ENCODE measurements around the gene ARHGAP6. TPM values are rescaled to one million over a fixed set of nuclear protein-coding genes. Genes with fewer than 3 reads are reported as not detected.

Gene ARHGAP6
- total and polyA plus RNA-seq, 2 experiments from 2014 or later: 0.26 to 0.59 TPM

DNA sequence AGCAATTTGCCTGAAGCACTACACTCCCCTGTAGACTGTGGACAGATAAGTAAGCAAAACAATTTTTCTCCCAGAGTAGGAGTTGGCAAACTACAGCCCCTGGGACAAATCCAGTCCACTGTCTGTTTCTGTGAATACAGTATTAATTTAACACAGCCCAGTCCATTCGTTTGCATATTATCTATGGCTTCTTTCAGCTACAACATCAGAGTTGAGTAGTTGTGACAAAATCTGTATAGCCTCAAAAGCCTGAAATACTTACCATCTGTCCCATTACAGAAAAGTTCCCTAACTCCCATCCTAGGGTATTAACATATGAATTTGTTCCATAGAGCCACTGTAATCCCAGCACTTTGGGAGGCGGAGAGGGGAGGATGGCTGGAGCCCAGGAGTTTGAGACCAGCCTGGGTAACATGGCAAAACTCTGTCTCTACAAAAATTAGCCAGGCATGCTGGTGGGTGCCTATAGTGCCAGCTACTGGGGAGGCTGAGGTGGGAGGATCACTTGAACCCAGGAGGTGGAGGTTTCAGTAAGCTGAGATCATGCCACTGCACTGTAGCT lies 319.5 kb downstream of the ARHGAP6 start:
- Histone ChIP-seq H3K36me3 (ENCODE audit: insufficient read depth) (no peaks in the 10 kb centered on the region), H3K4me1 (ENCODE audit: insufficient read depth) (no peaks in the 10 kb centered on the region), H3K79me2 (replicated peaks; ENCODE audit: insufficient read depth) (no peaks in the 10 kb centered on the region), H3F3A (replicated peaks; ENCODE audit: low read depth) (no peaks in the 10 kb centered on the region), H3K27me3 (ENCODE audit: insufficient read depth) (no peaks in the 10 kb centered on the region), H3K4me2 (no peak overlapping the region), H3K27ac (ENCODE audit: low read depth) (no peak overlapping the region), H3K4me3 (no peak overlapping the region), H3K9me2 (ENCODE audit: insufficient read depth) (no peaks in the 10 kb centered on the region), H2AFZ (no peak overlapping the region), H4K20me1 (replicated peaks; ENCODE audit: insufficient read depth) (no peaks in the 10 kb centered on the region)
- Mint-ChIP-seq H3K9me3 (no peaks in the 10 kb centered on the region), H3K4me3 (no peak overlapping the region), H3K27ac (no peak overlapping the region), H3K4me1 (peaks cover 8% of the 10 kb centered on the region; the same call in 2 of the 3 replicates), H3K36me3 (ENCODE audit: low read depth) (no peaks in the 10 kb centered on the region), H3K27me3 (ENCODE audit: insufficient read depth, low read depth, poor library complexity) (peaks cover 2% of the 10 kb centered on the region)
- TF ChIP-seq, protein P1, sequence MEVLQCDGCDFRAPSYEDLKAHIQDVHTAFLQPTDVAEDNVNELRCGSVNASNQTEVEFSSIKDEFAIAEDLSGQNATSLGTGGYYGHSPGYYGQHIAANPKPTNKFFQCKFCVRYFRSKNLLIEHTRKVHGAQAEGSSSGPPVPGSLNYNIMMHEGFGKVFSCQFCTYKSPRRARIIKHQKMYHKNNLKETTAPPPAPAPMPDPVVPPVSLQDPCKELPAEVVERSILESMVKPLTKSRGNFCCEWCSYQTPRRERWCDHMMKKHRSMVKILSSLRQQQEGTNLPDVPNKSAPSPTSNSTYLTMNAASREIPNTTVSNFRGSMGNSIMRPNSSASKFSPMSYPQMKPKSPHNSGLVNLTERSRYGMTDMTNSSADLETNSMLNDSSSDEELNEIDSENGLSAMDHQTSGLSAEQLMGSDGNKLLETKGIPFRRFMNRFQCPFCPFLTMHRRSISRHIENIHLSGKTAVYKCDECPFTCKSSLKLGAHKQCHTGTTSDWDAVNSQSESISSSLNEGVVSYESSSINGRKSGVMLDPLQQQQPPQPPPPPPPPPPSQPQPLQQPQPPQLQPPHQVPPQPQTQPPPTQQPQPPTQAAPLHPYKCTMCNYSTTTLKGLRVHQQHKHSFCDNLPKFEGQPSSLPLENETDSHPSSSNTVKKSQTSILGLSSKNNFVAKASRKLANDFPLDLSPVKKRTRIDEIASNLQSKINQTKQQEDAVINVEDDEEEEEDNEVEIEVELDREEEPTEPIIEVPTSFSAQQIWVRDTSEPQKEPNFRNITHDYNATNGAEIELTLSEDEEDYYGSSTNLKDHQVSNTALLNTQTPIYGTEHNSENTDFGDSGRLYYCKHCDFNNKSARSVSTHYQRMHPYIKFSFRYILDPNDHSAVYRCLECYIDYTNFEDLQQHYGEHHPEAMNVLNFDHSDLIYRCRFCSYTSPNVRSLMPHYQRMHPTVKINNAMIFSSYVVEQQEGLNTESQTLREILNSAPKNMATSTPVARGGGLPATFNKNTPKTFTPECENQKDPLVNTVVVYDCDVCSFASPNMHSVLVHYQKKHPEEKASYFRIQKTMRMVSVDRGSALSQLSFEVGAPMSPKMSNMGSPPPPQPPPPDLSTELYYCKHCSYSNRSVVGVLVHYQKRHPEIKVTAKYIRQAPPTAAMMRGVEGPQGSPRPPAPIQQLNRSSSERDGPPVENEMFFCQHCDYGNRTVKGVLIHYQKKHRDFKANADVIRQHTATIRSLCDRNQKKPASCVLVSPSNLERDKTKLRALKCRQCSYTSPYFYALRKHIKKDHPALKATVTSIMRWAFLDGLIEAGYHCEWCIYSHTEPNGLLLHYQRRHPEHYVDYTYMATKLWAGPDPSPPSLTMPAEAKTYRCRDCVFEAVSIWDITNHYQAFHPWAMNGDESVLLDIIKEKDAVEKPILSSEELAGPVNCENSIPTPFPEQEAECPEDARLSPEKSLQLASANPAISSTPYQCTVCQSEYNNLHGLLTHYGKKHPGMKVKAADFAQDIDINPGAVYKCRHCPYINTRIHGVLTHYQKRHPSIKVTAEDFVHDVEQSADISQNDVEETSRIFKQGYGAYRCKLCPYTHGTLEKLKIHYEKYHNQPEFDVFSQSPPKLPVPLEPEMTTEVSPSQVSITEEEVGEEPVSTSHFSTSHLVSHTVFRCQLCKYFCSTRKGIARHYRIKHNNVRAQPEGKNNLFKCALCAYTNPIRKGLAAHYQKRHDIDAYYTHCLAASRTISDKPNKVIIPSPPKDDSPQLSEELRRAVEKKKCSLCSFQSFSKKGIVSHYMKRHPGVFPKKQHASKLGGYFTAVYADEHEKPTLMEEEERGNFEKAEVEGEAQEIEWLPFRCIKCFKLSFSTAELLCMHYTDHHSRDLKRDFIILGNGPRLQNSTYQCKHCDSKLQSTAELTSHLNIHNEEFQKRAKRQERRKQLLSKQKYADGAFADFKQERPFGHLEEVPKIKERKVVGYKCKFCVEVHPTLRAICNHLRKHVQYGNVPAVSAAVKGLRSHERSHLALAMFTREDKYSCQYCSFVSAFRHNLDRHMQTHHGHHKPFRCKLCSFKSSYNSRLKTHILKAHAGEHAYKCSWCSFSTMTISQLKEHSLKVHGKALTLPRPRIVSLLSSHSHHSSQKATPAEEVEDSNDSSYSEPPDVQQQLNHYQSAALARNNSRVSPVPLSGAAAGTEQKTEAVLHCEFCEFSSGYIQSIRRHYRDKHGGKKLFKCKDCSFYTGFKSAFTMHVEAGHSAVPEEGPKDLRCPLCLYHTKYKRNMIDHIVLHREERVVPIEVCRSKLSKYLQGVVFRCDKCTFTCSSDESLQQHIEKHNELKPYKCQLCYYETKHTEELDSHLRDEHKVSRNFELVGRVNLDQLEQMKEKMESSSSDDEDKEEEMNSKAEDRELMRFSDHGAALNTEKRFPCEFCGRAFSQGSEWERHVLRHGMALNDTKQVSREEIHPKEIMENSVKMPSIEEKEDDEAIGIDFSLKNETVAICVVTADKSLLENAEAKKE (CRISPR knock-in tag; IDR thresholded peaks at IDR 0.05): no peak
- TF ChIP-seq JUNB (IDR thresholded peaks at IDR 0.05; ENCODE audit: unreplicated experiment): no peak
- no peak for TF ChIP-seq ZNF331 (CRISPR knock-in tag; IDR thresholded peaks at IDR 0.05; ENCODE audit: low read depth)
- no peak for TF ChIP-seq ZNF114 (CRISPR knock-in tag; IDR thresholded peaks at IDR 0.05)
- TF ChIP-seq POLR2AphosphoS5 (IDR thresholded peaks at IDR 0.05; ENCODE audit: low read depth): no peak
- no peak for TF ChIP-seq EZH2 (IDR thresholded peaks at IDR 0.05; ENCODE audit: low read depth, unreplicated experiment)
- TF ChIP-seq CREB1 (CRISPR knock-in tag; IDR thresholded peaks at IDR 0.05; ENCODE audit: low read depth): no peak
- no peak for TF ChIP-seq STAT1 (IDR thresholded peaks at IDR 0.05; ENCODE audit: unreplicated experiment)
- TF ChIP-seq, protein P2, sequence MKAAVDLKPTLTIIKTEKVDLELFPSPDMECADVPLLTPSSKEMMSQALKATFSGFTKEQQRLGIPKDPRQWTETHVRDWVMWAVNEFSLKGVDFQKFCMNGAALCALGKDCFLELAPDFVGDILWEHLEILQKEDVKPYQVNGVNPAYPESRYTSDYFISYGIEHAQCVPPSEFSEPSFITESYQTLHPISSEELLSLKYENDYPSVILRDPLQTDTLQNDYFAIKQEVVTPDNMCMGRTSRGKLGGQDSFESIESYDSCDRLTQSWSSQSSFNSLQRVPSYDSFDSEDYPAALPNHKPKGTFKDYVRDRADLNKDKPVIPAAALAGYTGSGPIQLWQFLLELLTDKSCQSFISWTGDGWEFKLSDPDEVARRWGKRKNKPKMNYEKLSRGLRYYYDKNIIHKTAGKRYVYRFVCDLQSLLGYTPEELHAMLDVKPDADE (IDR thresholded peaks at IDR 0.05): no peak
- TF ChIP-seq, protein P3, sequence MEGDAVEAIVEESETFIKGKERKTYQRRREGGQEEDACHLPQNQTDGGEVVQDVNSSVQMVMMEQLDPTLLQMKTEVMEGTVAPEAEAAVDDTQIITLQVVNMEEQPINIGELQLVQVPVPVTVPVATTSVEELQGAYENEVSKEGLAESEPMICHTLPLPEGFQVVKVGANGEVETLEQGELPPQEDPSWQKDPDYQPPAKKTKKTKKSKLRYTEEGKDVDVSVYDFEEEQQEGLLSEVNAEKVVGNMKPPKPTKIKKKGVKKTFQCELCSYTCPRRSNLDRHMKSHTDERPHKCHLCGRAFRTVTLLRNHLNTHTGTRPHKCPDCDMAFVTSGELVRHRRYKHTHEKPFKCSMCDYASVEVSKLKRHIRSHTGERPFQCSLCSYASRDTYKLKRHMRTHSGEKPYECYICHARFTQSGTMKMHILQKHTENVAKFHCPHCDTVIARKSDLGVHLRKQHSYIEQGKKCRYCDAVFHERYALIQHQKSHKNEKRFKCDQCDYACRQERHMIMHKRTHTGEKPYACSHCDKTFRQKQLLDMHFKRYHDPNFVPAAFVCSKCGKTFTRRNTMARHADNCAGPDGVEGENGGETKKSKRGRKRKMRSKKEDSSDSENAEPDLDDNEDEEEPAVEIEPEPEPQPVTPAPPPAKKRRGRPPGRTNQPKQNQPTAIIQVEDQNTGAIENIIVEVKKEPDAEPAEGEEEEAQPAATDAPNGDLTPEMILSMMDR (conservative IDR thresholded peaks at IDR 0.05; ENCODE audit: low read depth in 2 of 2): no peak
- TF ChIP-seq, protein P4, sequence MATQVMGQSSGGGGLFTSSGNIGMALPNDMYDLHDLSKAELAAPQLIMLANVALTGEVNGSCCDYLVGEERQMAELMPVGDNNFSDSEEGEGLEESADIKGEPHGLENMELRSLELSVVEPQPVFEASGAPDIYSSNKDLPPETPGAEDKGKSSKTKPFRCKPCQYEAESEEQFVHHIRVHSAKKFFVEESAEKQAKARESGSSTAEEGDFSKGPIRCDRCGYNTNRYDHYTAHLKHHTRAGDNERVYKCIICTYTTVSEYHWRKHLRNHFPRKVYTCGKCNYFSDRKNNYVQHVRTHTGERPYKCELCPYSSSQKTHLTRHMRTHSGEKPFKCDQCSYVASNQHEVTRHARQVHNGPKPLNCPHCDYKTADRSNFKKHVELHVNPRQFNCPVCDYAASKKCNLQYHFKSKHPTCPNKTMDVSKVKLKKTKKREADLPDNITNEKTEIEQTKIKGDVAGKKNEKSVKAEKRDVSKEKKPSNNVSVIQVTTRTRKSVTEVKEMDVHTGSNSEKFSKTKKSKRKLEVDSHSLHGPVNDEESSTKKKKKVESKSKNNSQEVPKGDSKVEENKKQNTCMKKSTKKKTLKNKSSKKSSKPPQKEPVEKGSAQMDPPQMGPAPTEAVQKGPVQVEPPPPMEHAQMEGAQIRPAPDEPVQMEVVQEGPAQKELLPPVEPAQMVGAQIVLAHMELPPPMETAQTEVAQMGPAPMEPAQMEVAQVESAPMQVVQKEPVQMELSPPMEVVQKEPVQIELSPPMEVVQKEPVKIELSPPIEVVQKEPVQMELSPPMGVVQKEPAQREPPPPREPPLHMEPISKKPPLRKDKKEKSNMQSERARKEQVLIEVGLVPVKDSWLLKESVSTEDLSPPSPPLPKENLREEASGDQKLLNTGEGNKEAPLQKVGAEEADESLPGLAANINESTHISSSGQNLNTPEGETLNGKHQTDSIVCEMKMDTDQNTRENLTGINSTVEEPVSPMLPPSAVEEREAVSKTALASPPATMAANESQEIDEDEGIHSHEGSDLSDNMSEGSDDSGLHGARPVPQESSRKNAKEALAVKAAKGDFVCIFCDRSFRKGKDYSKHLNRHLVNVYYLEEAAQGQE (IDR thresholded peaks at IDR 0.05; ENCODE audit: unreplicated experiment): no peak
- no peak for TF ChIP-seq NANOG (IDR thresholded peaks at IDR 0.05; ENCODE audit: borderline replicate concordance)
- no peak for TF ChIP-seq EZH2phosphoT487 (IDR thresholded peaks at IDR 0.05; ENCODE audit: unreplicated experiment)
- DNase-seq (ENCODE audit: low spot score): peak; percentile 22
- ATAC-seq: peak; percentile 35; the same call in 1 of the 3 replicates
